Umbilical cord (tissue), 2 donors: ENCODE results near the gene ADAMTS18. TPM values are rescaled to one million over a fixed set of nuclear protein-coding genes. Genes with fewer than 3 reads are reported as not detected.

Experiments
- DNase-seq: peaks from one replicate; pipeline ENCODE4 v3.0.0-alpha.2; 2015; ENCODE audit warnings: low spot score
- total RNA-seq: library from RNA; depleted of rRNA; stranded (reverse); fragments of >200 nt; gene quantifications from one replicate; pipeline ENCODE4 v1.2.3, GENCODE V29; 2014; ENCODE audit warnings: low replicate concordance; ENCODE audit not compliant: insufficient read depth

ADAMTS18 gene
- total RNA-seq, 1 donor from 2014 or later, result 6.3 TPM

DNA sequence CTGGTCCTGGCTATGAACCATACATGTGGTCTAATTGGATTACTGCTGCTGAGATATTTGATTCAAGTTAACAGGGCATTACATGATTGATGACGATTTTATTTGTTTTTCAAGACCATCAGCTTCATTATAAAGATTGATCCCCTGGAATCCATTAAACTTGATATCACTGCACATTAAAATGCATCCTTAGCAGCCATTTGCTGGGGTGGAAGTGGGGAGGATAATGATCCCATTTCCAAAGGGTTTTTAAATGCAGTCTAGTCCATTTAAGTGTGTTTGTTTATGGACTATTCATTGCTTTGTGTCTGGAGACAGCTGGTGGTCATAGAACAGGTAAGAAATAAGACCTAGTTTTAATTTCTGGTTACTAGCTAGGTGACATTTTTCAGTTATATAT is 40.9 kb downstream of the ADAMTS18 start:
- DNase-seq, result no peak

DNA sequence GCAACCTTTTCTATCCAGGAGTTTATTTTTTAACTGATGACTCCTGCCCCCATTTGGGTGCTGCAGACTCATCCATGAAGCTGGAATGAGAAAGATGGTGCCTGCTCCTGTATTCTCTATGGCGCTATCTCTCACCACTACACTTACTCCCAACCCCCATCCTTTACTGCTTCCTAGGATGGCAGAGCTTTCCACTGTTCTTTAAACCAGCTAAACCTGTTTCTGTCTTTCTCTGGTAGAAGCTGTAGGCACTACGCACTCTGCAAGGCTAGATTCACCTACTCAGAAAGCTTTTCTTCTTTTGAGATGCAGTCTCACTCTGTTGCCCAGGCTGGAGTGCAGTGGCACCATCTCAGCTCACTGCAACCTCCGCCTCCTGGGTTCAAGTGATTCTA is 47.0 kb downstream of the ADAMTS18 start:
- DNase-seq, result peak; percentile 33

DNA sequence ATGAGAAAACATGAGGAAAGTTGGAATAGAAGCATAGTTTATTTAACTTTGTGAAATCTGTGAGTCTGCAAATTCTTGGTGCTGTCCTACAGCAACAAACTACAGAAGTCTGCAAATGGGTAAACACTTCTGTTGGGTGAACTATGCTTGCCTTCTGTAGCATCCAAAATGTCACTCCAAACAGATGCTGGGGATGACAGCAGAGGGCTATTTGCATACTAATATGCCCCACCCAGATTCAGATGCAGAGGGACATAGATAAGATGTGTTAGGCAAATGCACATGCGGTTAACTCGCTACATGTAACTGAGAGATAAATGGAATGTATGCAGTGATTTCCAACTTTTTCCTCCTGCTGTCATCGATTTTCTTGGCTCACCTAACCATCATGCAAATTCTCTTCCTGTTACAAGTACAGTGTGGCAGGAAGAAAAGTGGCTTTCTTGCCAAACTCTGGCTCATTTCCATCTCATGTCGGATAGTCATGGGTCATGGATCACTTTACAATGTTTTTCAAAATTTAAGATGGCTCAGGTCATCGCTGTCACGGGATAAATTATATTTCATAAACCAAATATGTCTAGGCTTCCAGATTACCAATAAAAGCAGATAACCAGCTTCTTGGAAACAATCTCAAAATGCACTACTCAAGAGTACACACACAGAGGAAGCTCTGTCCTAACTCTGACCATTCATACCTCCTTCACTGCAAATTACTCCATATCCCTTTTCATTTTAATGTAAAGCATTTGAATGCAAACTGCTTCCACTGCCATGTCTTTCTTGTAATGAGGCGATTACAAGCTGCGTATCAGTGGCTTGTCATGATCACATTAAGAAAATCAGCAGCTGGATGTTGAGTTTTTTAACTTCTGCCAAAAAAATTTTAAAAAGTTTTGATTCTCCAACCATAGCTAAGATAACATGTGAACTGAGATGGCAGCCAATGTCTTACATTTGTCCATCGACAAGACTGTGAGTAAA is 47.7 kb downstream of the ADAMTS18 start:
- no peak for DNase-seq

- no peak for DNase-seq
Measured at GRCh38 chr16:77385481-77385880, 49.4 kb downstream of the ADAMTS18 start.

DNA sequence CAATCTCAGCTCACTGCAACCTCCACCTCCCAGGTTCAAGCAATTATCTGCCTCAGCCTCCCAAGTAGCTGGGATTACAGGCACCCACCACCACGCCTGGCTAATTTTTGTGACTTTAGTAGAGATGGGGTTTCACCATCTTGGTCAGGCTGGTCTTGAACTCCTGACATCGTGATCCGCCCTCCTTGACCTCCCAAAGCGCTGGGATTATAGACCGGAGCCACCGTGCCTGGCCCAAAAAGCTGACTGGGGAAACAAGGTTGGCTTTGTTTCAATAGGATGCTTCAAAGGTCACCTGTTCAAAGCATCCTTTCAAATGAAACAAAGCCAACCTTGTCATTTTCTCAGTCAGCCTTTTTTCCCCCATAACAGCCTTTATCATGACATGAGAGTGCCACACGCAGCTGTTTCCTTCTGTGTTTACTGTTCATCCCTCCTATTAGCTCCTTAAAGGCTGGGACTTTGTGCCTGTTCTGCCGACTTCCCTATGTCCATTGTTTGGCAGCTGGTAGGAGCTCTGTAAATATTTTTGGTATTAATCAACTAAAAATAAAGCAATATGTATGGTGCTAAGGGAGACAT is 51.1 kb downstream of the ADAMTS18 start:
- no peak for DNase-seq

GRCh38 chr16:77376358-77376757 is 58.5 kb downstream of the ADAMTS18 start:
- DNase-seq, result no peak

- DNase-seq, result no peak
Measured at GRCh38 chr16:77375396-77375795, 59.4 kb downstream of the ADAMTS18 start.

GRCh38 chr16:77374384-77374783 is 60.5 kb downstream of the ADAMTS18 start:
- peak; percentile 87 for DNase-seq

GRCh38 chr16:77373726-77374125 is 61.1 kb downstream of the ADAMTS18 start:
- DNase-seq, result no peak

DNA sequence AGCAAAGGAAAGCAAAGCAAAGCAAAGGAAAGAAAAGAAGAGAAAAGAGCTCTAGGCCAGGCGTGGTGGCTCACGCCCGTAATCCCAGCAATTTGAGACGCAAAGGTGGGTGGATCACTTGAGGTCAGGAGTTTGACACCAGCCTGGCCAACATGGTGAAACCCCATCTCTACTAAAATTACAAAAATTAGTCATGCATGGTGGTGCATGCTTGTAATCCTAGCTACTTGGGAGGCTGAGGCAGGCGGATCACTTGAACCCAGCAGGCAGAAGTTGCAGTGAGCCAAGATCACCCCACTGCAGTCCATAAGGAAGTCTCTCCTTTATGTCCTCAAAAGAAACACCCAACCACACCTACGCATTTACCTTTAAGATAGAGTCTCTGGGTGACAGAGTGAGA is 70.1 kb downstream of the ADAMTS18 start:
- no peak for DNase-seq

GRCh38 chr16:77359065-77359502 is 75.8 kb downstream of the ADAMTS18 start:
- DNase-seq, result no peak

- peak; percentile 54 for DNase-seq
Measured at GRCh38 chr16:77353587-77354263, 81.1 kb downstream of the ADAMTS18 start.

DNA sequence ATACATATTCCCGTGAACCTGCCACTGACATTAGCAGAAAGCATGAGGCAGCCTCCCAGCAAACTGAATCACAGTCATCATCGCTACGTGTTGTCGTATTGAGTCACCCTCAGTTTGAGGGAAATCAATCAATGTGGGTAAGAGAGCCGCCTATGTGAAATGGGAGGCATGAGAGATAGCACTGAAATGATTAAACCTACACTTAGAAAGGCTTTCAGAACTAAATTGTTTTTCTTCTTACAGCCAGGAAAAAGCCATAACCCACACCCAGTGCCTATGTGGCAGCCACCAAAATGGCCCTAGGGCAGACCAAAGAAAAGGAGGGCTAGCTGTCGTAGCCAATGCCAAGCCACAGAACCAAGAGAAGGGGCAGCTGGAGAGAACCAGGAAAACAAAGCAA is 90.5 kb downstream of the ADAMTS18 start:
- no peak for DNase-seq

- no peak for DNase-seq
Measured at GRCh38 chr16:77336637-77337036, 98.2 kb downstream of the ADAMTS18 start.

DNA sequence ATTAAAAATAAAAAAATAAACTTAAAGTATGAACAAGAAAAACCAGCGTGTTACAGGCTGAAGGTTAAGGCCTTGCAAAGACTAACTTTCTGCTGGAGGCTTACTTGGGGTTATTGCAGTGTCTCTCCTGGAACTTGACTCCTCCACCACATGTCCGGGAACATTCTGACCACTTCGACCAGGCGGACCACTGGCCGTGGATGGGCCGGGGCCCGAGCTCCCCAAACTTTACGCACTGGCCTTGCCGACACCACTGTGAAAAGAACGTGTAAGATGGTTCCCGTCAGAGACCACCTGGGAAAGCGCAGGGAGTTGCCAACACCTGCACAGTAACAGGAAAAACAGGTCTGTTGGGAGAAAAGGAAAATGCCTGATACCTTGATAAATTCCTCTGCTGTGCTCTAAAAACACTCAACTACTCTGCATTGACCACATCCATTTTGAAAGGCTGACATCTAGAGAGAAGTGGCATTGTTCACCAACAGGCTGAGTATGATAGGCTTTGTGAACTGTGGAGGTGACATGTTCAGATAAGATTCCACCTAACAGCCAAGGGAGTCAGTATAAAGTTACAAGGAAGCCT is 99.1 kb downstream of the ADAMTS18 start:
- peak; percentile 60 for DNase-seq

DNA sequence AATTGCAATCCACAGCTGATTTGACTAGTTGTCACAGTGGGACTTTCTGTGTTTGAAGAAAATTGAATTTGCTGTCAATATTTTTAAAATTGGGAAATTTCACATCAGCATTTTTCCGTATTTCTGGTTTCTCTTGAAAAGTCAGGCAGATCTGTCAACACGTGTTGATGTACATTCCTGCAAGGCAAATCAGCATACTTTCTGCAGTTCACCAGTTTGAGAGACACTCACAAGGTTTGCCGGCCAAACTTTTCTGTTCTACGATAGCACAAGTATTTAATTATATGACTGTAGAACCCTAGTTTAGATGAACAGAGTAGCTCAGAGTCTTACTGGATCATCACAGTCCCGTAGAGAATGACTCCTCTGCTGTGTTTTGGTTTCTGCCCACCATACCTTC is 102.0 kb downstream of the ADAMTS18 start:
- DNase-seq, result peak; percentile 72

- no peak for DNase-seq
Measured at GRCh38 chr16:77331802-77332586, 102.8 kb downstream of the ADAMTS18 start.

- DNase-seq, result no peak
Measured at GRCh38 chr16:77331043-77331442, 103.8 kb downstream of the ADAMTS18 start.

DNA sequence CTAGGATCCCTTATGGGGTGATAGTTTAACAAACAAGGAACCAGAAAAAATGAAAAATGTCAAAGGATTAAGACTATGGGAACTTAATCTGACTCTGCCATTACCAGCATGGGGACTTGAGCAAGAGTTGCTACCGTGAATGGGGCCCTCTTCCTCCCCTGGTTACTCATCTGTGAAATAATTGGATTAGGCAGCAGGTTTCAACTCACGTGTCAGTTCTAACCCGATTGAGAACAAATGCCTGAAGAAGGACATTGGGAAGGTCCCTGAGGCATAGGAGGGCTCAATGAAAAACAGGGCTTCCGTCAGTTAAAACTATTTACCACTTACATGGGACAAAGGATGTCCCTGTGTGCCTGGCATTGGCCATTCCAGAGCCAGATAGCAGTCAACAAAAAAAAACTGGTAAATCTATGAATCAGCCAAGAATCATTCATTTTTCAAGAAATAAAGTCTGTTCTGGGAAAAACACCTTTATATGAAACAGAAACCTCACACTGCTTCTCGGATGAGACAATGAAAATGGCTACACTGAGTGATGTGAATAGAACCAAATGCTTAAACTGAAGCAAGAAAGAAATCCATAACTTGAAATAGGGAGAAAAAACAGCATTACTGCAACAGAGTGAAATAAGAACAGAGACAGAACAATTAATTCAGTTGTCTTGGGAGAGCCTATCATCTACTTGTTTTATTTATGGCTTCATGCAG is 104.3 kb downstream of the ADAMTS18 start:
- no peak for DNase-seq

DNA sequence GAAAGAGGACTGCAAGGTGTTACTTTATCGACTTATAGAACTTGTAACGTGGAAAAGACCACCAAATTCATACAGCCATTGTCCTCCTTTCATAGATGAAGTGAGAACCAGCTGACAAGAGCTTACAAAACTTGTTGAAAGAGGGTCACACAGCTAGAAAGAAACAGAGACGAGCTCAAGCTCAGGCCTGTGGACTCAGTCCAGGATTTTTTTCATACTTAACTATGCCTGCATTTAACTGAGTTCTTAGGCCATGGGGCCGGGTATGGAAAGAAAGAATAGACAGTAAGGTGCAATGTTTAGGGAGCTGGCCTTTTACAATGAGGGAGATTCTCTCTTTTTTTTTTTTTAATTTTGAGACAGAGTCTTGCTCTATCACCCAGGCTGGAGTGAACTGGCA is 106.1 kb downstream of the ADAMTS18 start:
- peak; percentile 56 for DNase-seq

GRCh38 chr16:77328274-77328673 is 106.6 kb downstream of the ADAMTS18 start:
- no peak for DNase-seq
